ENCODE measurements around the gene NFATC2.
"Not testable (repeated sequence)": the region's sequence is repeated elsewhere in the genome, so short reads cannot be mapped to it uniquely, and the experiment has no call there.

The NFATC2 gene

DNA sequence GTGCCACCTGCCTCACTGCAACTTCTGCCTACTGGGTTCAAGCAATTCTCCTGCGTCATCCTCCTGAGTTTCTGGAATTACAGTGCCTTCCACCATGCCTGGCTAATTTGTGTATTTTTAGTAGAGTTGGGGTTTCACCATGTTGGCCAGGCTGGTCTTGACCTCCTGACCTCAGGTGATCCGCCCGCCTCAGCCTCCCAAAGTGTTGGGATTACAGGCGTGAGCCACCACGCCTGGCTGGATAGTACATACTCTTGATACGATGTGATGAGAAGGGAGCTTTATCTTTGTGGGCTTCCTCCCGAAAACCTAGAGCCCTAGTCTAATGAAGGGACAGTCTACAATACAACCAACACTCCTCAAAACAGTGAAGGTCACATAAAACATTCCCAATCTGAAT is 2.4 kb downstream of the NFATC2 start:
- DNase-seq (ENCODE audit: low spot score) = not testable (repeated sequence)

DNA sequence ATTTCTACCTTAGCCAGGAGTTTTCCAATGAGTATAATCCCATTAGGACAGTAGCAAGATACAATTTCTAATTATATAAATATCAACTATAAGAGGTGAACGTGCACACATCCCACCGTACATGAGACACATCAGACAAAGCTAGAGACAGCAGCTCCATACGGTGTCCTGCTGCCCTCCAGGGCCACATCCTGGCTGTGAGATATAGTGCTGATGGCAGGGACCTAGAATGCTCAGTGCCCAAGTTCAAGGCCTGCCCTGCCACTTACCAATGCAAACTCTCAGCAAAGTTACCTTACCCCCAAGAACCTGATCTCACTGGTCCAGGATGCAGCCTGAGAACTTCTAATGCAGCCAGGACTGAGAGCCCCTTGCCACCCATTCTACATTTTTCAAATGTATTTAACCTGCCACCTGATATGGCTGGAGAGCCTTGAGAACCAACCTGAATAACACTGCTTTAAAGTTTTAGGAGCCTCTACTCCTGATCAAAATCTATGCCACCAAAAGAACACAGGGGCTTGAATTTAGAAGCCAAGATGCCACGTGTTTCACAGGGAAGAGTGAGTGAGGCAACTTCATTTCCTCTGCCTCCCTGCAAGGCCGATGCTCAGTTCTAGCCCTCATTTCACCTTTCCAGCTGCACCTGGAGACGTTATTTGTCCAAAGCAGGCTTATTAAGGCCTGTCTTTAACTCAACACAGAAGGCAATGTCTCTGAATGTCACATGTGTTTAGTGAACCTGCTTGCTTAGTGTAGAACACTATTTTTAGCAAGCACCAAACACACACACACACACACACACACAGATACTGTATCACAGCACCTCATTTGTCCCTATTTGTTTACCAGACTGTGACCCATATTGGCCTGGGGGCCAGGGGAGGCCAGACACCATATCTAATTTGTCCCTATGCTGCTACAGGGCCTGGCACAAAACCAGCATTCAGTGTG is 6.1 kb downstream of the NFATC2 start:
- no peak for DNase-seq (ENCODE audit: low spot score)

DNA sequence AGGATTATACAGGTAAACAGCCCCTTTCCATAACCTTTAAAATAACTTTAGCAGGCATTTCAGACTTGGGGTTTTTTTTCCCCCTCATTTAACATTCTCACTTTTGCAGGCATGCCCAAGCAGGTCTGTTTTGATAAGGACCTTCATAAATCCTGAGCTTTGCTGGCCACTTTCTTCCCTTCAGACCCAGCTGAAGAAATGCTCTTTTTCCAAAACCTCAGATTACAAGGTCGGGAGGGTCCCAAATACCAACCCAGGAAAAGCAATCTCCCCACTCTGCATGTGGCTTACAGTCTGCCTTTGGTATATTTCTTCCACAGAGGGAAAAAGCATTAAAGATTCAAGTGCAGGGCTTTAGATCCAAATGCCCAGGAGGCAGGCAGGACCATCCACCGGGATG is 6.8 kb downstream of the NFATC2 start:
- DNase-seq (ENCODE audit: low spot score) = no peak

DNA sequence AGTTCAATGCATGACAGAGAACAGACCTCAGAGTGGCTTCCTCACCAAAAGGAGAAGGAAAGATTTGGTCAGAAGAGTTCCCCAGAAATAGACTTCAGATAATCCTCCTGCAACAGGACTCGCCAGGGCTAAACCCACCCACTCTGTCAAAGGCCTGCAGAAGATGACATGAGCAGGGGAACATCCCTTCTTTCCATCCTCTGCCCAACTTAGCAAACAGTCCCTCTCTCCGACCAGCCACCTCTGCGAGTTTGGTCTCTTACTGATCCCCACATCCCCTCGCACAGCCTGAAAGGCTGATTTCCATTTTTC is 7.5 kb downstream of the NFATC2 start:
- DNase-seq (ENCODE audit: low spot score) = no peak

DNA sequence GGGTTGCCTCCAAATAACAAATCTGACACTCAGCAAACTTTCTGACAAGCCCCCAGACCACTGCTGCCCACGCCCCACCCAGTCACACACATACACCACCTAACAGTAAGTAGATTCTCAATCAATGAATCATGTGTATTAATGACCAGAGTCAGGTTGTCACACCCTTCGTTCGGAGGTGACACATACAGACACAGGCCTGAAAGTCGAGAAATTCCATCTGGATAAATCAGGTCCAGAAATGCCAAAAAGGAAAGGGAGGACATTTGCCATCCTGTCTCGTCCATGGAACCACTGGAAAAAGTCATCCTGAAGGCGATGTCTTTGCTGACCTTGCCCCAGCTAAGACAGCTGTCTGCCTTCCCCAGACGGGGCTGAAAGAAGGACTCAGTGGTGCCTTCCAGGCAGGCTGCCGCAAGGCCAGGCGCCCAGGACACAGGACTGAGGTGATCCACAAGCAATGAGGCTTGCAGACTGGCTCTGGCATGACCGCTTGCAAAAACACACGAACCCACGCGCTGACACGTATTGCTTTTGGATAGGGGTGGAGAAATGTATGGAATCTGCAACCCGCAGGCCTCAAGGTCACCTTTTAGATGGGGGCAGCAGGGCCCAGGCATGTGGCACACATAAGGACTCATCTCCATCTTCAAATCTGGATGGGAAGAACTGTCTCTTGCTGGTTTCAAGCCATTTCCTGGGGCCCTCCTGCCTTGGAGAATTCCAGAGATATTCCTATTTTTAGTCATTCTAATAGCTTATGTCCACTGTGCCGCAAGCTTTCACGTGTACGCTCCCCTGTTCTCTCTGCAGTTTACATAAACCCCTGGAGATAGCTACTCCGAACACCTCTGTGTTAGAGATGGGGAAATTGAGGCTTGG is 9.0 kb downstream of the NFATC2 start:
- no peak for DNase-seq (ENCODE audit: low spot score)

DNA sequence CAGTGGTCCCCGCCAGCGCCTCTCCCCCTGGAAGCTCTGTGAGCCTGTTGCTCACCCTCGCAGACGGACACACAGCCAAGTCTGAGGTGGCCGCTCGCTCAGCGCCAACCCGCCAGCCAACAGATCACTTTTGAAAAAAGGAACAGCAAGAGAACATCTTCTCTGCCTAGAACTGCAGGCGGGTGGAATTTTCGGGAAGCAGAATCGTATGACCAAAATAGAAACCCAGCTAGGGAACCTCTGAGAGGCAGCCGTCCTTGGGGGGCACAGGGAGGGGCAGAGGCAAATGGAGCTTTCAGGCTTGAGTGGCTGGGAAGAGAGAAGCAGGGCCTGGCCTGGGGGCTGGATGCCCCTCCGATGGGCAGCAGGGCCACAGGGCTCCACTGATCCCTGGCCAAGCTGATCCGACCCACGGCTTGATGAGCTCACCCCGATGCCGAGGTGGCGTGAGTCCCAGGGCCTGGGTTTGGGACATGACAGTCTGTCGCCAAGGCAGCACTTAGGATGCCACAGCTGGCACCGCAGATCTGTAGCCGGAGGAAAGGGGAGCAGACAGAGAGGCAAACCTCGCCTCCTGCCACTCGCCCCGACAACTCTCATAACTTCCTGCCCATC is 9.8 kb downstream of the NFATC2 start:
- DNase-seq (ENCODE audit: low spot score) = no peak

DNA sequence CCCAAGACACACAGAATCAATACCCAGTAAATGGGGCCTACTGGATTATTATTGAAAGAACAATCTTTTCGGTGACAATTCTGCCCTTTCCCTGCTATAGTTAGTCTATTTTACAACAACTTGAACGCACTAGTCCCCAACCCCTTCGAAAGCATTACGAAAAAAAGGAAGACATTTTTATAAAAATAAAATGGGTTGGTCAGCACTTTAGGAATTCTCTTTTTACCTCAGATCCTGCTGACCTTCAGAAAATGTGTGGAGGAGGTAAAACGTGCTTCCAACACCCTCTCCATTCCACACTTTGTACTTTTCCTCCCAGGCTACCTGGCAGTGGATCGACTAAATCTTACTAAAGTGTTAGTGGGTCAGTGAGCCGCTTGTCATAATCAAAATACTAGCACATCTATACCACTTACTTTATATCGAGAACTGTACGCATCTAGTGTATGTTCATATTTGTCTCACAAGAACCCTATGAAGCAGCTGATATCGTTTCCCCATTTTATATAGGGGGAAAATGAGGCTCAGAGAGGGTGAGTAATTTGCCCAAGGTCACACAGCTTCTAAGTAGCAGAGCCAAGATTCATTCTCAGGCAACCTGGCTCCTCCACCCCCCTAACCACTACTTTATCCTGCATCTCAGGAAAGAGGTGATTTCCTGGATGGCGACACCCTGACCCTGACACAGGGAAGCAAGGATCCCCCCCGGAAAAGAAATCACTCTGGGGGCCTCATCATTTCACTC is 10.6 kb downstream of the NFATC2 start:
- no peak for DNase-seq (ENCODE audit: low spot score)

DNA sequence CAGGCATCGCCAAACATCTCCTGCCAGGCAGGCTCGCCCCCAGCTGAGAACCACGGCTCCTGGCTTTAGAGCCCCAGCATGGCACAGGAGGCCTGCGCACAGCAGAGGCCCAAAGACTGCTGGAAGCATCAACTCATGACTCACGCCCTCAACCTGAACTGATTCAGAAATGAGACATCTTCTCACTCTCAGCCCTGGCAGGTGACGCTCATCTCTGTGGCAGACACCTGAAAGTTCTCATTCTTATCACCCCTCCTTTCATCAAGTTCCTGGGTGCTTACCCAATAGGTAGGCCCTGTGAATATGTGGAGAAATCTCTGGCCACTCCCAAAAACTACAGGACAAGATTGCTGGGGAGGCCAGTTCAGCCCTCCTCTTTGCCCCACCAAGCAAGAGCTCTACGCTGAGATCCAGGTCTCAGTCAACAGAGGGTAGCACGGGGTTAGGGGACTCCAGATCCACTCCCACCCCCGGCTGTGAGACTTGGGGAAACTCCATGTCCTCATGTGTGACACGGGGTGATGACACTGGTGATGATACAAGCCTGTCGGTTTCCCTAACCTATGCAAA is 11.3 kb downstream of the NFATC2 start:
- no peak for DNase-seq (ENCODE audit: low spot score)

DNA sequence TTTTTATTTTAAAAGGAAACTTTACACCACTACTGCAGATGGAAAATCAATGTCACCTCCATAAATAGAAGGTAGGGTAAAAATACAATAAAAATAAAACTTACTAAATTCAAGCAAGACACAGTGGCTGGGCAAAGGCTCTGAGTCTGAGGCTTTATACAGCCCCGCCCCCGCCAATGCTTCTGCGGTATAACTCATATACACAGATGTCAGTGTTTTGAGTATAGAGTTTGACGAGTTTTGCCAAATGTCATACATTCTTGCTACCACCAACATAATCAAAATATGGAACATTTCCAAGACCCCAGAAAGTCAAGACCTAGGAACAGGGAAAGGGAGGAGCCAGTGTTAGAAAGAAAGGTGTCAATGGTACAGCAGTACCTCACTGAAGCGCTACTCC is 12.8 kb downstream of the NFATC2 start:
- no peak for DNase-seq (ENCODE audit: low spot score)

DNA sequence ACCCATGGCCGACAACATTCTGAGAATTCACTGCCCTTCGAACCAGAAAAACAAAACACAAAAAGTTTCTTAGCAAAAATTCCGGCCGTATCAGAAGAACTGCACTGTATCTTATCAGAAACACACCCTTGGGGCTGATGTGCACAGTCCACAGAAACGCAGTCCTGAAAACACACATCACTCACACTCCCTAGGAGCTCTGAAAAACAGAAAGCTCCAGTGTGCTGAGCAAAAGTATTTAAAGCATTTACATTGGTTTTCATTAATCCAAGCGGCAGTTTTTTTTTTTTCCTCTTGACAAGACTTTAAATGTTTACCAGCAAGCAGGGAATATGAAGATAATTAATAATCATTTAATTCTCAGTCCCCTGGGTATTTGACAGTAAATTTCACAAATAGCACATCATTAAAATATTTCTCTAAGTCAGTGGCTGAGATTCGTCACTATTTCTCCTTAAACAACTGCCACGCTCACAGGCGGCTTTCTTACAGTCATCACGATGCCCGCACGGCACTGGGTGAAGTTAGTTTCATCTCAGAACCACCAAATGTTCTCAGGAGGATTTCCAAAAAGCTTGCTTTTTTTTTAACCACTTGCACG is 13.3 kb downstream of the NFATC2 start:
- DNase-seq (ENCODE audit: low spot score) = no peak

DNA sequence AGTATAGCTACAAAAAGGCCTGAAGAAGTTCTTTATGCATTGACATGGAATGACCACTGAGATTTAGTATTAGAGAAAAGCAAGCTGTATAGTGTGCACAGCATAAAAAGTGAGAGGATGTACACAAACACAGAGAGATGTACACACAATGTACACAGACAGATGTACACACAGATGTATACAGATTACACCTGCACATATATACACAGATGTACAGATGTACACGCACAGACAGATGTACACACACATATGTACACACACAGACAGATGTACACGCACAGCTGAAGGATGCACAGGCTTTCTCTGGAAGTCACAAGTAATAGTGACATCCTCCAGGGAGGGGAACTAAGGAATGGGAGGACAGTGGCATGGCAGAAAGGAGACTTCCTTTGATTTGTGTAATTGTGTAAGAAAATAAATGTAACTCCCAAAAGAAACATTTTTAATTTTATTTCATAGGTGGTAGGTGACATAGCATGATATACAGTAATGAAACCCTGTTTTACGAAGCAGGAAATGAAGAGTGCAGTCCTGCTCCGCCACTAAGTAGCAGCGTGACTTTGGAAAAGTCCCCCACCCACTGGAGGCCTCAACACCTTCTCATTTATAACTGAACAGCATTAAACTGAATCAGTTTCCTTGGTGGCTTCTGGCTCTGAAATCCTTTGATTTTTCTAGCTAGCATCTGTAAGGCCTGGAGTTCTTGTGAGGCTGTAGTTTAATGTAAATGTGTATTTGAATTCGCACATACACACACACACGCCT is 14.1 kb downstream of the NFATC2 start:
- DNase-seq (ENCODE audit: low spot score) = no peak

DNA sequence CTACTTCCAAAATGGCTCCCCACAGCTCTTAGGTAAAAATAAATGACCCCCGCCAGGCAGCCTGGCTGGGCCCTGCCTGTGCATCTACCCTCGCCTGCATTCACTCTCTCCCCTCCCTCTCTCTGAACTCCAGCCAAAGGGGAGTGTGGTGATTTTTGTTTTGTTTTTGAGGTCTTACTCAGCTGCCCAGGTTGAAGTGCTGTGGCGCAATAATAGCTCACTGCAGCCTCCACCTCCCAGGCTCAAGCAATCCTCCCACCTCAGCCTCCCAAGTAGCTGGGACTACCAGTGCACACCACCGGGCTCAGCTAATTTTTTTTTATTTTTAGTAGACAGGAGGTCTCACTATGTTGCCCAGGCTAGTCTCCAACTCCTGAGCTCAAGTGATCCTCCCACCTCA is 15.8 kb downstream of the NFATC2 start:
- DNase-seq (ENCODE audit: low spot score) = no peak

DNA sequence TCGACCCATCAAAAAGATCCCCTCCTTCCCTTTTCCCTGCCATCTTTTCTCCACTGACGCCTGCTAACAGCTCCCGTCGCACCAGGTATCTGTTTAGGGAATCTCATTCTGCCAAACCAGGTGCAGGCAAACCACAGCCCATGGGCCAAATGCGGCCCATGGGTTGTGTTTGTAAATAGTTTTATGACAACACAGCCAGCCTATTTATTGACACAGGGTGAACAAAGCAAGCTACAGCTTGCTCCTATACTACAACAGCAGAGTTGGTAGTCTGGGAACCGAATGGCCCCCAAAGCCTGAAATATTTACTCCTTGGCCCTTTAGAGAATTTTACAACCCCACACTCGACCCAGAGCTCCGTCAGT is 16.4 kb downstream of the NFATC2 start:
- no peak for DNase-seq (ENCODE audit: low spot score)

DNA sequence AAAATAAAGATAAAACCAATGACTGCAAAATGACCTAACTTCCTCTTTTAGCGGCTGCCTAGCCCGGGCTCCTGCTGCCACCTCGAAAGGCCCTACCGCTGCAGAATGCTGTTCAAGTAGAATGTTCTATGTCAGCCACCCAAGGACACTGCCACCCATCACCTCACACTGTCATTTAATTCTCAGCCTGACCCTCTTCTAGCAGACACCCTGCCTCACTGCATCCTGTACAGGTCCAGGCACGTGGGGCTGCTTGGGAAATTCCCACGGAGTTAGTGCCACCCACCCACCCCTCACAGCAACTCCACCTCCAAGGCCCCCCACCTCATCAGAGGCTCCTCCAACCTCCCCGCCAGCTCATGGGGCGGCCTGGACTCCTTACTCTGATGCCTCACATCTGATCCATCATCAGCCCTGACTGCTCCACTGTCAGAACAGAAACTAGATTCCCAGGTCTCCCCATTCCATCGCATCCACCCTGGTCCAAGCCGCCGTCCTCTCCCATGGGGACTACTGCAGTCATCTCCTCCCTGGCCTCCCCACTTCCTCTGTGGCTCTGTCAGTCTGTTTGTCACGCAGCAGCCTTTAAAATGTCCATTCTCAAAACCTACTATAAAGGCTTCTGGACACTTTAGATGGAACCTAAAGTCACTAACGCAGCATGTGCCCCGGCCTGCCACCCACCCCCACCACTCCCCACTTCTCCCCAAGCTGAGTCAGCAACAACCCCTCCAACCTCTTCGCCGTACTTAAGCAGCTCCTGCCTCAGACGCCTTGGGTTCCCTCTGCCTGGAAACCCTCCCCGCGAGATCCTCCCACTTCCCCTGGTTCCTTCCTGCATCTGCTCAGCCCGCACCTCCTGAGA is 17.0 kb downstream of the NFATC2 start:
- no peak for DNase-seq (ENCODE audit: low spot score)

DNA sequence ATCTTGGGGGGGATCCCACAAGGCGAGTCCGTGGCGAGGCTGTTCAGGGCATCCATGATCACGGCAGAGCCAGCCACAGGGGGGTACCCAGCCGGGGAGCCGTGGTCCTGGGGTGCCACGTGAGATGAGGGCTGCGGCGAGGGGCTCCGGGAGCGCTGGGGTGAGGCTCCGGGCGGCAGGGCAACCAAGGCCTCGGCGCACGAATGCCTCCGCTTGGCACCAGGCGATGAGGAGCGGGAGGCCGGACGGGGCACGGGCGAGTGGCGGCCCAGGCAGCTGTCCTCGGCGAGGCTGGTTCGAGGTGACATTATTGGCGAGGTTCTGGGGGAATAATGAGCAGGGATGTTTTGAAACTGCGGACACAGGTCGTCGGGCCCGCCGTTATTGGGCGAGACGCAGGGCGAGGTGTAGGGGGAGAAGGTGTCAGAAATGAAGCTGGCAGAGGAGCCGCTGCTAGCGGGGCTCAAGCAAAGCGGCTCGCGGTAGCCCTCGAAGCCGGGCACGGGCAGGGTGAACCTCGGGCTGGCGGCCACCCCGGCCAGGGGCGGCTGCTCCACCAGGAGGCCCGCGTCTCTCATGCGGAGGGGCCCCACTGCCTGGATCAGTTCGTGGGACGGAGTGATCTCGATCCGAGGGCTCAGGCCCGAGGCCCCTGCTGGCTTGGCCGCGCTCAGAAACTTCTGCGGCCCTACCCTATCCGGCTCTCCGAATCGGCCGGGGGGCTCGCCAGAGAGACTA is 19.1 kb downstream of the NFATC2 start:
- DNase-seq (ENCODE audit: low spot score) = no peak

DNA sequence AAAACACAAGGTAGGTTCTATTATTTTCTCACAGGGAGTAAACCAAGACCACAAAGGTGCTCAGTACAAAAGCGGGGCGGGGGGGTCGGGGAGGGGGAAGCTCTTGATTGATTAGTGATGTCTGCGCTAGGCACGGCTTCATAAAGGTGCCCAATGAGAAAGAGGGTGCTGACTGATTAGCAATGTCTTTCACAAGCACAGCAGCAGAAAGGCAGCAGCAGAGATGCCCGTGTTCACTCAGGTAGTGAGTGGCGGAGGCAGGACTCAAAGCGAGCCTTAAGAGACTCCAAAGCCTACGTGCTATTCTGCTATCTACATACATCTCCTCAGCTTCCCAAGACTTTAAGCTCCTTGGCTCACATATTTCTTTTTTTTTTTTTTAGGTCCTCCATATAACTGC is 20.3 kb downstream of the NFATC2 start:
- no peak for DNase-seq (ENCODE audit: low spot score)

DNA sequence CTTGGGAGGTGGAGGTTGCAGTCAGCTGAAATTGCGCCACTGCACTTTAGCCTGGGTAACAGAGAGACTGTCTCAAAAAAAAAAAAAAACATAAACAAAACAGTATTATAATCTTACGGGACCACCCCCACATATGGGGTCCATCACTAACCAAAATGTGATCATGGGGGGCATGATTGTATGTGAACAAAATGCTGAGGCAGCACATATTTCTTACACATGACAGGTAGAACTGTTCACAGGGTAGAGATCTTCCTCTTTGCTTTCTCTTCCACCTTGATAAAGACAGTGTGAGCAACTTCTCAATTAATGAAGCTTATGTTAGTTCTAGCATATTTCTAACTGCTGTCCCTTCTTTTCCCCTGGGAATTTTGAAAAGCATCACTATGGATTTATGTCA is 24.7 kb downstream of the NFATC2 start:
- DNase-seq (ENCODE audit: low spot score) = no peak

DNA sequence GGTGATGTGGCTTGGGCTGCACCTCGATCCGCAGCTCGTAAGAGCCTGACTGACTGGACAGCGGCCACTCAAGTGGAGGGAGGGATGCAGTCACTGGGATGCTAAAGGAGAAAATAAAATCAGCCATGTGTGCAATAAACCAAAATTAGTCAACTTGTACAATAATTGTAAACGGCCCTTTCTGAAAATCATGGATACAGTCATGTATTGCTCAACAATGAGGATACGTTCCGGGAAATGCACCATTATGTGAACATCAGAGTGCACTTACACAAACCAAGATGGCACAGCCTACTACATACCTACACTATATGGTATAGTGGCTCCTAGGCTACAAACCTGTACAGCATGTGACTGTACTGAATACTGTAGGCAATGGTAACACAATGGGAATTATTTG is 25.7 kb downstream of the NFATC2 start:
- no peak for DNase-seq (ENCODE audit: low spot score)

DNA sequence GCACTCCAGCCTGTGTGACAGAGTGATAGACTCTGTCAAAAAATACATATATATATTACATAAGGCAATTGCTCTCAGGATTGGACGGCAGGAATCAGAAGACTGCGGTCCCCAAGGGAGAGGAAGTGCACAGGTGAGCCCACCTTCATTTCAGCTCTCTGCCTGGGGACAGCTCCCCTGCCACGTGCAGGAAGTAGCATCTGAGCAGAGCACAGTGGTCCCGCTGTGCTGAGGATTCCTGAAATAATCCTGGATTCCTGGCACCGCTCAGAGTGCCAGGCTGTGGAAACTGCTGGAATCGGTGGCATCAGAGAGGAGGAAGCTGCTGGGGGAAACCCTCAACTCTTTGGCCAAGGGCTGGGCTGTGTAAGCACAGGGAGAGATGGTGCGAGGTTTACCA is 27.7 kb downstream of the NFATC2 start:
- no peak for DNase-seq (ENCODE audit: low spot score)
